Fibroblast of mammary gland (primary cell): ENCODE results near the gene SNN.
A peak's percentile ranks its signal among the peaks of the same experiment; 100 is the strongest.

Experiments
- DNase-seq: peaks from one replicate; pipeline ENCODE4 v3.0.0-alpha.2; 2010; ENCODE audit warnings: low read depth
- H3K4me3 ChIP-seq: 2 replicates; pipeline ENCODE4 v1.5.1; 2011; ENCODE audit warnings: low read depth, mild to moderate bottlenecking, low read length, moderate library complexity; ENCODE audit not compliant: control insufficient read depth
- TF ChIP-seq, protein P1 (sequence below): conservative IDR thresholded peaks from 2 replicates; pipeline ENCODE4 v1.5.1; 2011; ENCODE audit warnings: low read depth, low read length, inconsistent platforms; ENCODE audit not compliant: control insufficient read depth, insufficient read depth

Gene SNN

DNA sequence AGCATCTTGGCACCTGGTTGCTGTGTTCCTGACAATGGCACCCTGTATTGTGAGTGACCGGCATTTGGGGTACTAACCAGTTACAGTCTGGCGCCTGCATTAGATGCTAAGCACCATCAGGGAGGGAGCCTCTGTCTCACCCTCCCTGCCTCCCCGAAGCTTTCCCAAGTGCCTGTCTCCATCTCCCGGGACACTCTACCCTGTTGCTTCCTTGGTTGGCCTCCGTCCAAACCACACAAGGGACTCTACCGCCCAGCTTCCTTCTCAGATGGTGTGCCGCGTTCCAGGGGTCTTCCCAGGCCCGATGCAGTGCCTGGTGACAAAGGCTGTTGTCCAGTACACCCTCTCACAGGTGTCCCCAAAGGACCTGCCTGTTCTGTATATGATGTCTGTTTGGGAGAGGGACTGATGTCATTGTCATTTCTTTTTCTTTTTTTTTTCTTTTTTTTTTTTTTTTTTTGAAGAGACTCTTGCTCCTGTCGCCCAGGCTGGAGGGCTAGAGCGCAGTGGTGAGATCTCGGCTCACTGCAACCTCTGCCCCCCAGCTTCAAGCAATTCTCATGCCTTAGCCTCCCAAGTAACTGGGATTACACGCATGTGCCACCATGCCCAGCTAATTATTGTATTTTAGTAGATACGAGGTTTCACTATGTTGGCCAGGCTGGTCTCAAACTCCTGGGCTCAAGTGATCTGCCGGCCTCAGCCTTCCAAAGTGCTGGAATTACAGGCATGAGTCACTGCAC, 6.7 kb downstream of the SNN start:
- TF ChIP-seq, protein P1, sequence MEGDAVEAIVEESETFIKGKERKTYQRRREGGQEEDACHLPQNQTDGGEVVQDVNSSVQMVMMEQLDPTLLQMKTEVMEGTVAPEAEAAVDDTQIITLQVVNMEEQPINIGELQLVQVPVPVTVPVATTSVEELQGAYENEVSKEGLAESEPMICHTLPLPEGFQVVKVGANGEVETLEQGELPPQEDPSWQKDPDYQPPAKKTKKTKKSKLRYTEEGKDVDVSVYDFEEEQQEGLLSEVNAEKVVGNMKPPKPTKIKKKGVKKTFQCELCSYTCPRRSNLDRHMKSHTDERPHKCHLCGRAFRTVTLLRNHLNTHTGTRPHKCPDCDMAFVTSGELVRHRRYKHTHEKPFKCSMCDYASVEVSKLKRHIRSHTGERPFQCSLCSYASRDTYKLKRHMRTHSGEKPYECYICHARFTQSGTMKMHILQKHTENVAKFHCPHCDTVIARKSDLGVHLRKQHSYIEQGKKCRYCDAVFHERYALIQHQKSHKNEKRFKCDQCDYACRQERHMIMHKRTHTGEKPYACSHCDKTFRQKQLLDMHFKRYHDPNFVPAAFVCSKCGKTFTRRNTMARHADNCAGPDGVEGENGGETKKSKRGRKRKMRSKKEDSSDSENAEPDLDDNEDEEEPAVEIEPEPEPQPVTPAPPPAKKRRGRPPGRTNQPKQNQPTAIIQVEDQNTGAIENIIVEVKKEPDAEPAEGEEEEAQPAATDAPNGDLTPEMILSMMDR, result no peak
- peak; percentile 22 for DNase-seq
- H3K4me3 ChIP-seq, result no peak overlapping the region

DNA sequence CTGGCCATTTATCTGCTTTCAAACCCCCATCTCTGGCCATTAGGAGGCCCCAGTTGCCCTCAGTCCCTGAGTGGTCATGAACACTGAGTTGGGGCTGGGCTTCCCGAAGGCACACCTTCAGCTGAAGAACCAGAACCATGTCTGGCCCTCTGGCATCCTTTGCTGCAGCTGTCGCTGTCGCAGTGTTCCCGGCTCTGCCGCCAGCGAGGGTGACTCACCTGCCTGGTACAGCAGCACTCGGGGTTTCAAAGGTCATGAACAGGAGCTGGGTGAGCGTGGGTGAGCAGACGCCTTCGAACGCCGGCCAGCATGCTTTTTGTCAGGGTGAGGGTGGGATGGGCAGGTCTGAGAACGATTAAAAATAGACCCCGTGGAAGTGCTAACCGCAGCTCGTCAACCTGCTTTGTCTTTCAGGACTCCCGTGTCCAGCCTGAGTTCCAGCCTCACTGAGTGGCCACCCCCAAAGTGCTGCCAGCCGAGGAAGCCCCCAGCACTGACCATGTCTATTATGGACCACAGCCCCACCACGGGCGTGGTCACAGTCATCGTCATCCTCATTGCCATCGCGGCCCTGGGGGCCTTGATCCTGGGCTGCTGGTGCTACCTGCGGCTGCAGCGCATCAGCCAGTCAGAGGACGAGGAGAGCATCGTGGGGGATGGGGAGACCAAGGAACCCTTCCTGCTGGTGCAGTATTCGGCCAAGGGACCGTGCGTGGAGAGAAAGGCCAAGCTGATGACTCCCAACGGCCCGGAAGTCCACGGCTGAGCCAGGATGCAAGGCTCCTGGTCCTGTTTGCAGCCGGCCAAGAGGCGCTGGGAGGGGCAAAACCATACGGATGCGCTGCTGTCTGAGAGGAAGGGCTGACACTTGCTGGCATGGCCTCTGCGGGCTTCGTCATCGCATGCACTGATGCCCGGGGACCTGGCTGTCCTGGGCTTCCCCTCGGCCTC, 7.6 kb downstream of the SNN start:
- DNase-seq, result peak; percentile 12
- TF ChIP-seq, protein P1, result no peak
- no peak overlapping the region for H3K4me3 ChIP-seq

DNA sequence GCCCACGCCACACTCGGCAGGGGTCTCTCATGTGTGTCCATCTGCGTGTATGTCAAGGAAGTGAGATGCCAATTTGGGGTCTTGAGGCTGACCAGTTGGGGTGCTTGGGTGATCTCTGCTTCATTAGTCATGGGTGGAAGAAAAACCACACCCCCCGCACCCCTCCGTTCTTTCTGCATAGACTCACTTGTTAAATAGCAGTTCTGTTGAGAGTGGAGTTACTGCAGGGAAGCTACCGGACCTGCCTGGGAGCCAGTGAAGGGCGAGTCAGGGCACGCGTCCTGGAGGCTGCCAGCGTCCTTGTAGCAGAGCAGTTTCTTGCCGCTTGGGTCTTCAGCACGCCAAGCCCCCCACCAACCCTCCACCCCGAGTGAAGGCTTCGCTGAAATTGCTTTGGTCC, 8.5 kb downstream of the SNN start:
- TF ChIP-seq, protein P1, result no peak
- no peak overlapping the region for H3K4me3 ChIP-seq
- no peak for DNase-seq

DNA sequence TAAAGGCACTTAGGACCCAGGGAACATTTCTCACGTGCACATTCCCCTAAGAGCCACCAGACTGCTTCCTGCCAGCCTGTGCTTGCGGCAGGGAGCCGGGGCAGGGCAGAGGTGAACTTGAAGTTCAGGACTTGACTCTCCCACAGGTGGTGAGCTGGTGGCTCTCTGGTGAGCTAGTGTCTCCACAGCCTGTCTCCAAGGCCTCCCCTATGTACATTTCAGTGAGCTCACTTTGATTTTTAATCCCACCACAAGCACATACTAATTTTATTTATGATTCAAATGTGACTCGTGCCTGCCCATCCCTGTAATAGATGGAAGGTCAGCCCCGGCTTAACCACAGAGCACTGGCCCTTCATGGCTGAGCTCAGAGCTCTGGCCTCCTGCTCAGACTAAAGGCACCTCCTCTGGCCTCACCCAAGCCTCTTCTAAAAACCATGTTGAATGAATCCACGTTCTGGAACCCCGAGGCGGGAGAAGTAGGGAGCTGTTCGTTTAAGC, 9.2 kb downstream of the SNN start:
- H3K4me3 ChIP-seq, result no peak overlapping the region
- DNase-seq, result peak; percentile 69
- TF ChIP-seq, protein P1, result no peak

DNA sequence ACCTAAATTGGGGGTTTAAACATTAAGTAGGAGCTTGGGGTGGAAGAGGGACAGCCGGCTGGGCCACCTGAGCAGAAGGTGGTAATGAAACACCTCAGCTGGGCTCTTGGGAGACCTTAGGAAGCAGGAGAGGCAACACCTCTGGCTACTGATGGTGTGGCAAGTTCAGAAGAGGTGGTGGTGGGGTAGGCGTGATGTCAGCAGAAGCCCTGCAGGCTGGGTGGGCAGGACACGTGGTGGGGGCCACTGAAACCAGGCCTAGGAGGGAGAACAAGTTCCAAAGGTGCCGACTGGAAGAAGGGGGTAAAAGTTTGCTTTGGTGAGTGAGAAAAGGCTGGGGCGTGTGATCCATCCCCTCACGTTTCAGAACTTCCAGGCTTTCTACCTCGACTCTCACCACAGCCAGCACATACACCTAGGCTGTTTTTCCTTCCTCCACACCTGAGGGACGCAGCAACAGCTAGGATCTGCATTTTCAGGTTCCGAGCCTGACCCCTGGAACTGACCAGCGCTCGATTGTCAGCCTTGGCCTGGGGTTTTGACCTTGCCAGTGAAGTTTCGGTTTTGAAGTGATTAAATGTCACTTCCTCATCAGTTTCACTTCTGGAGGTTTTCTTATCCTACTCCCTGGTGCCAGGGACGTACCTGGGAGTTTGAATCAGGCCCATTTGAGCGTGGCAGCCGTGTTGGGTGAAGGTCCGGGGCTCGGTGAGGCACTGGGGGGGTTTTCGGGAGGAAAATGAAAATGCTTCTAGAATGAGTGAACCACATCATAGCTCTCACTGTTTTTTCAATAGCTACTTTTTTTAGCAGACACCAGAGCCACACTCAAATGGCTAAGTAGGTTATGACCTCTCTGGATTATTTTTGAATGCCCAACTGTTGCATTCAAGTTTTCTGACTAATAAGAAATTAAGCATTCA, 10.0 kb downstream of the SNN start:
- H3K4me3 ChIP-seq, result no peak overlapping the region
- no peak for DNase-seq
- TF ChIP-seq, protein P1, result no peak

DNA sequence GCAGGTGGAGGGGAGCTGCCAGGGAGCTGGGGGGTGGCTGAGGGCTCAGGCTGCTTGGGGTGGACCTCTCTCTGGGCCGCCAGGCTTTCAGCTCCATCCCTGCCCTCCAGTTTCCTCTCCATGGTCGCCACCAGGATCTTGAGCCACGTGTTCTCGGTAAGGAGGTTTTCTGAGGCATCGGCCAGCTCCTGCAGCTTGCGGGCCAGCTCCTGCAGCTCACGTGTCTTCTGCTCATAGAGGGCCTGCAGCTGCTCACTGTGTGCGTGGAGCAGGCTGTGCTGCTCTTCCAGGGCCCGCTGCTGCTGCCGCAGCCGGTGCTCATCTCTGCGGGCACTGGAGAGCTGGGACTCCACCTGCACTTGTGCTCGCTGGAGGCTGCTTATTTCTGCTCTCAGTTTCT, 11.0 kb downstream of the SNN start:
- H3K4me3 ChIP-seq, result no peak overlapping the region
- DNase-seq, result no peak
- TF ChIP-seq, protein P1, result no peak
